ENCODE data around the gene SS18L1.

GRCh38 chr20:62171245-62171644 is 27.7 kb downstream of the SS18L1 start:
- TF ChIP-seq POU2F2 (IDR thresholded peaks at IDR 0.05; ENCODE audit: borderline replicate concordance, low read depth, low read length) (no peak), POLR2AphosphoS5 (IDR thresholded peaks at IDR 0.05; ENCODE audit: low read length) (no peak), EZH2 (IDR thresholded peaks at IDR 0.05; ENCODE audit: borderline replicate concordance, control insufficient read depth, low read depth, low read length) (no peak), NR2F1 (conservative IDR thresholded peaks at IDR 0.05) (no peak), RCOR1 (conservative IDR thresholded peaks at IDR 0.05; ENCODE audit: low read depth, low read length) (no peak), EP300 (IDR thresholded peaks at IDR 0.05; ENCODE audit: borderline replicate concordance in 1 of 2, control insufficient read depth in 1 of 2, low read depth in 2 of 2, low read length in 2 of 2) (no peak), GABPA (IDR thresholded peaks at IDR 0.05; ENCODE audit: low read depth) (no peak)
